H9 (cell line): ENCODE data around the gene ORMDL2. TPM values are rescaled to one million over a fixed set of nuclear protein-coding genes. Genes with fewer than 3 reads are reported as not detected.

Experiments used
- DNase-seq: peaks from one replicate; pipeline ENCODE4 v3.0.0-alpha.2; 2017
- H2AFZ ChIP-seq: one replicate; pipeline ENCODE4 v1.6.1; 2013; ENCODE audit warnings: mild to moderate bottlenecking, low read length, control low read depth, moderate library complexity
- H2AK5ac ChIP-seq: 2 replicates; pipeline ENCODE4 v1.6.1; 2013; ENCODE audit warnings: low read length, control low read depth, mixed read lengths; ENCODE audit not compliant: insufficient read length
- H2BK120ac ChIP-seq: one replicate; pipeline ENCODE4 v1.6.1; 2013; ENCODE audit warnings: low read depth, mild to moderate bottlenecking, low read length, control low read depth, inconsistent platforms; ENCODE audit not compliant: poor library complexity, severe bottlenecking
- H2BK12ac ChIP-seq: 2 replicates; pipeline ENCODE4 v1.6.1; 2013; ENCODE audit warnings: low read length, control low read depth, mixed read lengths, low read depth; ENCODE audit not compliant: insufficient read length
- H2BK15ac ChIP-seq: 2 replicates; pipeline ENCODE4 v1.6.1; 2013; ENCODE audit warnings: low read depth, low read length, control low read depth
- H2BK20ac ChIP-seq: one replicate; pipeline ENCODE4 v1.6.1; 2013; ENCODE audit warnings: low read depth, mild to moderate bottlenecking, low read length, control low read depth, inconsistent platforms; ENCODE audit not compliant: poor library complexity, severe bottlenecking
- H2BK5ac ChIP-seq: 2 replicates; pipeline ENCODE4 v1.6.1; 2013; ENCODE audit warnings: low read length, control low read depth, mixed read lengths; ENCODE audit not compliant: insufficient read length
- H3K14ac ChIP-seq: 2 replicates; pipeline ENCODE4 v1.6.1; 2013; ENCODE audit warnings: low read length, control low read depth; ENCODE audit not compliant: insufficient read depth
- H3K18ac ChIP-seq: 2 replicates; pipeline ENCODE4 v1.6.1; 2013; ENCODE audit warnings: low read depth, mild to moderate bottlenecking, mixed read lengths, low read length, control low read depth; ENCODE audit not compliant: insufficient read length
- H3K23ac ChIP-seq: 2 replicates; pipeline ENCODE4 v1.6.1; 2013; ENCODE audit warnings: low read length, control low read depth, mixed read lengths, low read depth; ENCODE audit not compliant: insufficient read length
- H3K23me2 ChIP-seq: 2 replicates; pipeline ENCODE4 v1.6.1; 2013; ENCODE audit warnings: low read depth, mild to moderate bottlenecking, mixed read lengths, low read length, control low read depth; ENCODE audit not compliant: insufficient read length, poor library complexity, severe bottlenecking
- H3K27ac ChIP-seq: 2 replicates; pipeline ENCODE4 v1.5.1; 2013; ENCODE audit warnings: low read length, control low read depth, mixed read lengths, low read depth; ENCODE audit not compliant: insufficient read length
- H3K27me3 ChIP-seq: 2 replicates; pipeline ENCODE4 v1.6.1; 2013; ENCODE audit warnings: low read length, control low read depth, inconsistent platforms; ENCODE audit not compliant: insufficient read depth
- H3K4ac ChIP-seq: 2 replicates; pipeline ENCODE4 v1.6.1; 2013; ENCODE audit warnings: low read depth, mild to moderate bottlenecking, control low read depth, inconsistent platforms, low read length, moderate library complexity
- H3K4me1 ChIP-seq: 2 replicates; pipeline ENCODE4 v1.6.1; 2013; ENCODE audit warnings: low read length, control low read depth, inconsistent platforms; ENCODE audit not compliant: insufficient read depth
- H3K4me2 ChIP-seq: 2 replicates; pipeline ENCODE4 v1.6.1; 2013; ENCODE audit warnings: low read length, control low read depth, mixed read lengths; ENCODE audit not compliant: insufficient read length, insufficient read depth
- H3K56ac ChIP-seq: 2 replicates; pipeline ENCODE4 v1.6.1; 2013; ENCODE audit warnings: low read depth, mild to moderate bottlenecking, mixed read lengths, low read length, control low read depth; ENCODE audit not compliant: insufficient read length
- H3K79me1 ChIP-seq: 2 replicates; pipeline ENCODE4 v1.6.1; 2013; ENCODE audit warnings: low read depth, mild to moderate bottlenecking, moderate library complexity, low read length, control low read depth, inconsistent platforms; ENCODE audit not compliant: insufficient read depth, poor library complexity, severe bottlenecking
- H3K79me2 ChIP-seq: 2 replicates; pipeline ENCODE4 v1.6.1; 2013; ENCODE audit warnings: low read length, control low read depth, inconsistent platforms; ENCODE audit not compliant: insufficient read depth
- H3K9ac ChIP-seq: 2 replicates; pipeline ENCODE4 v1.6.1; 2013; ENCODE audit warnings: low read length, control low read depth, mixed read lengths; ENCODE audit not compliant: insufficient read length; ENCODE audit errors: extremely low read depth
- H3K9me3 ChIP-seq: one replicate; pipeline ENCODE4 v1.6.1; 2013; ENCODE audit warnings: low read depth, low read length, inconsistent platforms; ENCODE audit not compliant: control insufficient read depth
- H3T11ph ChIP-seq: one replicate; pipeline ENCODE4 v1.6.1; 2013; ENCODE audit warnings: mild to moderate bottlenecking, low read length, control low read depth, inconsistent platforms
- H4K20me1 ChIP-seq: one replicate; pipeline ENCODE4 v1.6.1; 2013; ENCODE audit not compliant: control insufficient read depth, insufficient read length, insufficient read depth
- H4K5ac ChIP-seq: 2 replicates; pipeline ENCODE4 v1.6.1; 2013; ENCODE audit warnings: low read depth, mild to moderate bottlenecking, mixed read lengths, low read length, control low read depth; ENCODE audit not compliant: insufficient read length
- H4K8ac ChIP-seq: replicated peaks from 2 replicates; pipeline ENCODE4 v1.6.1; 2013; ENCODE audit warnings: low read length, control low read depth, mixed read lengths, low read depth; ENCODE audit not compliant: insufficient read length
- H4K91ac ChIP-seq: 2 replicates; pipeline ENCODE4 v1.6.1; 2013; ENCODE audit warnings: low read depth, mild to moderate bottlenecking, moderate library complexity, mixed read lengths, low read length, control low read depth; ENCODE audit not compliant: insufficient read length
- H3K27ac Mint-ChIP-seq, 3 experiments: 2 replicates in 2 of 3; 3 replicates in 1 of 3; pipeline ENCODE4 v1.8.0; 2020 to 2021; ENCODE audit warnings: mixed read lengths in 3 of 3, mild to moderate bottlenecking in 1 of 3, moderate library complexity in 1 of 3
- H3K27me3 Mint-ChIP-seq: 2 replicates; pipeline ENCODE4 v1.8.0; 2021; ENCODE audit warnings: low read depth, mild to moderate bottlenecking, moderate library complexity, mixed read lengths
- H3K36me3 Mint-ChIP-seq, 3 experiments: 2 replicates in 2 of 3; 3 replicates in 1 of 3; pipeline ENCODE4 v1.8.0; 2020 to 2021; ENCODE audit warnings: low read depth in 3 of 3, mixed read lengths in 3 of 3; ENCODE audit not compliant: insufficient read depth in 1 of 3
- H3K4me1 Mint-ChIP-seq, 2 experiments: 2 replicates each; pipeline ENCODE4 v1.8.0; 2020; ENCODE audit warnings: mixed read lengths in 2 of 2
- H3K4me3 Mint-ChIP-seq, 2 experiments: 2 replicates in 1 of 2; 3 replicates in 1 of 2; pipeline ENCODE4 v1.8.0; 2020 to 2021; ENCODE audit warnings: mild to moderate bottlenecking in 2 of 2, mixed read lengths in 2 of 2, moderate library complexity in 1 of 2
- H3K9me3 Mint-ChIP-seq, 2 experiments: 2 replicates in 1 of 2; 3 replicates in 1 of 2; pipeline ENCODE4 v1.8.0; 2020; ENCODE audit warnings: mild to moderate bottlenecking in 2 of 2, mixed read lengths in 2 of 2, moderate library complexity in 1 of 2
- WGBS: extraction: QIAGEN DNeasy Blood & Tissue Kit; methylation state at CpG from one replicate; pipeline ENCODE4 v1.1.7; 2013; ENCODE audit warnings: missing lambda C conversion rate, low lambda C conversion rate, mixed read lengths; ENCODE audit not compliant: insufficient read length; ENCODE audit errors: extremely low coverage; 5-methylcytosine and 5-hydroxymethylcytosine counted together
- total RNA-seq: library from RNA; stranded (reverse); gene quantifications from 2 replicates; pipeline ENCODE4 v1.2.1, GENCODE V29; 2021
- TF ChIP-seq, protein P1 (sequence below): fragments of 200-600 bp; sonication (generic); conservative IDR thresholded peaks from 3 replicates; pipeline ENCODE4 v1.8.0; 2021; ENCODE audit warnings: antibody characterized with exemption, mild to moderate bottlenecking

The ORMDL2 gene
- total RNA-seq, 1 experiment from 2014 or later: 51.3 TPM

DNA sequence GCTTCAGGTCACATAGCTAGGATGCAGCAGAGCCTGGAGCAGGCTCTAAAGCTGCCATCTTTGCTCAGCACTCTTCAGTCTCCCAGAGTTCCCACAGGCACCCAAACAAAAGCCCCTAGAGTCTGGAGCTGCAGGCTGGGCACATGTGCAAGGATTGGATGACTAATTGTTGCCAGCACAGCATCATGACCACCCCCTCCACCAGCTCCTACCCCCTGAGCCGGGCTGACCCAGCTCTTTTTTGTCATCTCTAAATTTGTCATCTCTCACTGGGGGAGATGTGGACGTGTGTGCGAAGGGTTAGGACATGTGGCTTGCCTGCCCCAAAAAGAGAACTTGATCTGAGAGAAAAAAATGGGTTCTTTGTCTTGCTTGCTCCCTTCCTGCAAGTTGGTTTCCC, 29.2 kb downstream of the ORMDL2 start:
- no peak overlapping the region; a peak in 1 of 5 replicates for H3K4me3 Mint-ChIP-seq
- Histone ChIP-seq H3K79me2 (no peaks in the 10 kb centered on the region), H2BK120ac (no peak overlapping the region), H3K18ac (no peak overlapping the region), H4K20me1 (peaks cover 3% of the 10 kb centered on the region), H3K27me3 (no peaks in the 10 kb centered on the region), H2BK12ac (no peak overlapping the region), H3K9ac (no peak overlapping the region), H2BK15ac (no peak overlapping the region), H3K23ac (no peak overlapping the region), H4K8ac (no peak overlapping the region), H3K9me3 (no peaks in the 10 kb centered on the region), H3K56ac (no peak overlapping the region), H3K4ac (no peak overlapping the region), H3K23me2 (no peaks in the 10 kb centered on the region), H3K79me1 (no peaks in the 10 kb centered on the region), H3K27ac (no peak overlapping the region), H4K5ac (no peak overlapping the region), H2BK20ac (no peak overlapping the region), H4K91ac (no peak overlapping the region), H2AK5ac (no peak overlapping the region), H3K4me2 (no peak overlapping the region), H3T11ph (no peak overlapping the region), H3K14ac (no peak overlapping the region), H2AFZ (no peak overlapping the region), H2BK5ac (no peak overlapping the region), H3K4me1 (no peaks in the 10 kb centered on the region; the same call in 1 of the 2 replicates)
- H3K27me3 Mint-ChIP-seq: peaks cover 8% of the 10 kb centered on the region
- peaks cover 23 to 29% of the 10 kb centered on the region in 2 experiments for H3K4me1 Mint-ChIP-seq
- no peak for DNase-seq
- H3K9me3 Mint-ChIP-seq: no peaks in the 10 kb centered on the region
- H3K36me3 Mint-ChIP-seq: no peaks in the 10 kb centered on the region
- H3K27ac Mint-ChIP-seq: no peak overlapping the region
- WGBS: no CpG with 5 or more reads among the region's 3 CpGs
- TF ChIP-seq, protein P1, sequence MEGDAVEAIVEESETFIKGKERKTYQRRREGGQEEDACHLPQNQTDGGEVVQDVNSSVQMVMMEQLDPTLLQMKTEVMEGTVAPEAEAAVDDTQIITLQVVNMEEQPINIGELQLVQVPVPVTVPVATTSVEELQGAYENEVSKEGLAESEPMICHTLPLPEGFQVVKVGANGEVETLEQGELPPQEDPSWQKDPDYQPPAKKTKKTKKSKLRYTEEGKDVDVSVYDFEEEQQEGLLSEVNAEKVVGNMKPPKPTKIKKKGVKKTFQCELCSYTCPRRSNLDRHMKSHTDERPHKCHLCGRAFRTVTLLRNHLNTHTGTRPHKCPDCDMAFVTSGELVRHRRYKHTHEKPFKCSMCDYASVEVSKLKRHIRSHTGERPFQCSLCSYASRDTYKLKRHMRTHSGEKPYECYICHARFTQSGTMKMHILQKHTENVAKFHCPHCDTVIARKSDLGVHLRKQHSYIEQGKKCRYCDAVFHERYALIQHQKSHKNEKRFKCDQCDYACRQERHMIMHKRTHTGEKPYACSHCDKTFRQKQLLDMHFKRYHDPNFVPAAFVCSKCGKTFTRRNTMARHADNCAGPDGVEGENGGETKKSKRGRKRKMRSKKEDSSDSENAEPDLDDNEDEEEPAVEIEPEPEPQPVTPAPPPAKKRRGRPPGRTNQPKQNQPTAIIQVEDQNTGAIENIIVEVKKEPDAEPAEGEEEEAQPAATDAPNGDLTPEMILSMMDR: no peak
